HG03025 (cell line): ENCODE data around the gene POFUT1.

ENCODE experiments used
- ATAC-seq: cut with Tn5 transposase; IDR thresholded peaks from one replicate; pipeline ENCODE4 v1.9.1; 2021; ENCODE audit warnings: mild to moderate bottlenecking, moderate library complexity; ENCODE audit not compliant: unreplicated experiment, low FRiP score

The POFUT1 gene

GRCh38 chr20:32205843-32206759 lies 1.6 kb upstream of the POFUT1 start:
- no peak for ATAC-seq

GRCh38 chr20:32206760-32207625 lies 687 bp upstream of the POFUT1 start:
- ATAC-seq: no peak

DNA sequence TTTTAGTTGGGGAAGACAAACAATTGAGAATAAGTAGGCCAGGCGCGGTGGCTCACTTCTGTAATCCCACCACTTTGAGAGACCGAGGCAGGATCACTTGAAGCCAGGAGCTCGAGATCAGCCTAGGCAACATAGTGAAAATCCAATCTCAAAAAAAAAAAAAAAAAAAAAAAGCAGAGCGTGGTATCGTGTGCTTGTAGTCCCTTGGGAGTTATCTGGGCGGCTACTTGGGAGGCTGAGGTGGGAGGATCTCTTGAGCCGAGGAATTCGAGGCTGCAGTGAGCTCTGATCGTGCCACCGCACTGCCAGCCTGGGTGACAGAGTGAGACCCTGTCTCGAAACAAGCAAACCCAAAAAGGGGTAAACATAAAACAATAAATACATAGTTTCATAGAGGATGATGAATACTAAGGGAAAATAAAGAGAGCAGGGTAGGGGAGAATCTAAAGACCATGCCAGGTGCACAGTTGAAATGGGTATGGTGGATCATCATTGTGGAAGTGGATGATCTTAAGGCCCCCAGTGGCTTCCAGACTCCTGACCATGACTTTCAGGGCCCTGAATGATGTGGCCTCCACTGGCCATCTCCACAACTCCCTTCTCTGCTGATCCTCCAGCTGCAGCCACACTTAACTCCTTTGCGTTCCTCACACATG lies 947 bp downstream of the POFUT1 start:
- ATAC-seq: no peak

GRCh38 chr20:32209850-32210605 lies 2.3 kb downstream of the POFUT1 start:
- no peak for ATAC-seq

GRCh38 chr20:32213870-32214269 lies 6.2 kb downstream of the POFUT1 start:
- ATAC-seq: no peak

DNA sequence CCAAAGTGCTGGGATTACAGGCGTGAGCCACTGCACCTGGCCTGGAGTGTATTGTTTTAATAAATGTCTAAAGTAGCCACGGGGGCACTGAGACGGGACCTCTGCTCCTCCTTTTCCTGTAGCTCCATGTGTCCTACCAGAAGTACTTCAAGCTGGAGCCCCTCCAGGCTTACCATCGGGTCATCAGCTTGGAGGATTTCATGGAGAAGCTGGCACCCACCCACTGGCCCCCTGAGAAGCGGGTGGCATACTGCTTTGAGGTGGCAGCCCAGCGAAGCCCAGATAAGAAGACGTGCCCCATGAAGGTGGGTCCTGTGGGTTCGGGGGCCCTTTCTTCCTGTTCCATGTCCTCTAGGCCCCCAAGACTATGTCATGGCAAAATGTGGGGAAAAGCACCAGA lies 7.5 kb downstream of the POFUT1 start:
- no peak for ATAC-seq

GRCh38 chr20:32215729-32216128 lies 8.0 kb downstream of the POFUT1 start:
- no peak for ATAC-seq

GRCh38 chr20:32216179-32217142 lies 8.8 kb downstream of the POFUT1 start:
- no peak for ATAC-seq

DNA sequence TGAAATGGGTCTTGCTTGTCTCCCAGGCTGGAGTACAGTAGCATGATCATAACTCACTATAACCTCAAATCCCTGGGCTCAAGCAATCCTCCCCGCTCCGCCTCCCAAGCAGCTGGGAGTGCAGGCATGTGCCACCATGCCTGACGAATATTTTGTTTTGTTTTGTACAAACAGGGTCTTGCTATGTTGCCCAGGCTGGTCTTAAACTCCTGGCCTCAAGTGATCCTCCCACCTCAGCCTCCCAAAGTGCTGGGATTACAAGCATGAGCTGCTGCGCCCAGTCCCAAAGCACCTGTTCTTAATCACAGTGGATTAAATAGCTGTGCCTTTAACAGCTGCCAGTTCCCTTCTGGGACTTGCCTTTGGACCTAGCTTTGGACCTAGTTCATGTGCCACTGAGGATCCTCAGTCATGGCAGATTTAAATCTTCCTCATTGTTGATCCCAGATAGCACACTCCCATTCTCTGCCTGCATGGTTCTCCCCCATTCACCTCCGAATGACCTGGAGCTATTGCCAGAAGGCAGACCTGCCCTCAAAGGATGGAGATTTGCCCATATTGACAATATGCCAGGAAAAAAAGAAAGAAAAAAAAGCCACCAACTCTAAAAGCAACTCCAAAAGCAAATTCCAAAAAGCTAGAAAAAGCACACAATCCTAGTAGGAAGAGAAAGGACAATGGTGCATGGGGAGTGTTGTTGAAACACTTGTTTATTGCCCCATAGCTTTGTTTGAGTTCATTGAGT lies 10.6 kb downstream of the POFUT1 start:
- no peak for ATAC-seq

GRCh38 chr20:32224463-32224862 lies 16.8 kb downstream of the POFUT1 start:
- ATAC-seq: no peak

- ATAC-seq: no peak
These were observed 18.7 kb downstream of the POFUT1 start for GRCh38 chr20:32226391-32226790.

- no peak for ATAC-seq
These were observed 19.6 kb downstream of the POFUT1 start for GRCh38 chr20:32227306-32227705.

GRCh38 chr20:32227744-32228688 lies 20.3 kb downstream of the POFUT1 start:
- no peak for ATAC-seq

- no peak for ATAC-seq
These were observed 21.6 kb downstream of the POFUT1 start for GRCh38 chr20:32229251-32229747.

GRCh38 chr20:32230707-32231106 lies 23.0 kb downstream of the POFUT1 start:
- no peak for ATAC-seq

DNA sequence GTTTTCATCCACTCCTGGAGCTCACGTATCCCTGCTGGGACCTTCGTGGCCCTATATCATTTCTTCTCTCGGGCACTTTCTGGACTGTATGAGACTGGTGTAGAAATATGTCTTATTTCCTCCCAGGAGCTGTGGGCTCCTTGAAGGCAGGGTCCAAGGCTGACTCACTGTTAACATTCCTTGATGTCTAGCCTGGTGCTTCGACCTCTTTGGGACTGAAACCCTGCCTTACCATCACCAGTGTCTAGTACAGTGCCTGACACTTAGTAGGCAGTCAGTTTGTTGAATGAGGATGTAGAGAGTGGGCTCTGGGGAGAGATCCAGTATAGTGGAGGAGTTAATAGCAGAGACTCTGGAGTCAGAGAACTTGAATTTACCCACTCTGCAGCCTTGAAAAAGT lies 23.6 kb downstream of the POFUT1 start:
- no peak for ATAC-seq

GRCh38 chr20:32231847-32232246 lies 24.2 kb downstream of the POFUT1 start:
- ATAC-seq: no peak
